ENCODE results near the gene CASP8AP2.
A peak's percentile ranks its signal among the peaks of the same experiment; 100 is the strongest.
"Not testable (repeated sequence)": the region's sequence is repeated elsewhere in the genome, so short reads cannot be mapped to it uniquely, and the experiment has no call there.

The CASP8AP2 gene

DNA sequence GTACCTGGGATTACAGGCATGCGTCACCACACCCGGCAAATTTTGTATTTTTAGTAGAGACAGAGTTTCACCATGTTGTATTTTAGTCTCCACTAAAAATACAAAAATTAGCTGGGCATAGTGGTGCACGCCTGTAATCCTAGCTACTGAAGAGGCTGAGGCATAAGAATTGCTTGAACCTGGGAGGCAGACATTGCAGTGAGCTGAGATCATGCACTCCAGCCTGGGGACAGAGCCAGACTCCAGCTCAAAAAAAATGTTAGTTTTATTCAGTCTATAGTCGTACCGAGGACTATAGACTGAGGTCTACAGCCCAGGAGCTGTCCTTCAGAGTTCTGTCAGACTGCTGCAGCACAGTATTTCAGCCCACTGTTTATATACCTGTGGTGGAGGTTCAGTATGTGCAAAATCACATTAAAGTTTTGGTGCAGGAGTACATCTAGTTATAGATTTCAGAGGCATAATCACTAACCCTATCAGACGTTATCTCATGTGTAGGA is 3.6 kb upstream of the CASP8AP2 start:
- Histone ChIP-seq H3K36me3 (ENCODE audit: insufficient read depth, low read length) (no peaks in the 10 kb centered on the region), H3K4me1 (ENCODE audit: insufficient read depth, low read length) (peaks cover 14% of the 10 kb centered on the region), H3K9me3 (ENCODE audit: low read length) (no peaks in the 10 kb centered on the region), H3K4me3 (ENCODE audit: low read depth in 1 of 2, low read length in 2 of 2) (no peak overlapping the region), H3K27ac (ENCODE audit: low read depth, low read length) (no peak overlapping the region), H3K27me3 (ENCODE audit: control insufficient read depth in 1 of 2, insufficient read depth in 2 of 2, low read length in 2 of 2) (no peaks in the 10 kb centered on the region), H3K9ac (ENCODE audit: low read length) (no peak overlapping the region)

DNA sequence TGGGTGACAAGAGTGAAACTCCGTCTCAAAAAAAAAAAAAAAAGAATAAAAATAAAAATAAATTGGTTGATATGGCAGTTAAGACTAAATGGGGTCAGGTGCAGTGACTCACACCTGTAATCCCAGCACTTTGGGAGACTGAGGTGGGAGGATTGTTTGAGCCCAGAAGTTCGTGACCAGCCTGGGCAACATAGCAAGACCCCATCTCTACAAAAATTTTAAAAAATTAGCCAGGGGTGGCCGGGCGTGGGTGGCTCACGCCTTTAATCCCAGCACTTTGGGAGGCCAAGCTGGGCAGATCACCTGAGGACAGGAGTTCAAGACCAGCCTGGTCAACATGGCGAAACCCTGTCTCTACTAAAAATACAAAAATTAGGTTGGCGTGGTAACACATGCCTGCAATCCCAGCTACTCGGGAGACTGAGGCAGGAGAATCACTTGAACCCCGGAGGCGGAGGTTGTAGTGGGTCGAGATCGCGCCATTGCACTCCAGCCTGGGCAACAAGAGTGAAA is 1.1 kb upstream of the CASP8AP2 start:
- H3K4me3 ChIP-seq (ENCODE audit: low read depth in 1 of 2, low read length in 2 of 2) = peak overlapping the region; percentile 45 to 97
- H3K27ac ChIP-seq (ENCODE audit: low read depth, low read length) = peak overlapping the region; percentile 78
- H3K9ac ChIP-seq (ENCODE audit: low read length) = peak overlapping the region; percentile 84
- H3K36me3 ChIP-seq (ENCODE audit: insufficient read depth, low read length); H3K27me3 ChIP-seq (ENCODE audit: control insufficient read depth in 1 of 2, insufficient read depth in 2 of 2, low read length in 2 of 2); H3K9me3 ChIP-seq (ENCODE audit: low read length): not testable (repeated sequence)
- peaks cover 14% of the 10 kb centered on the region for H3K4me1 ChIP-seq (ENCODE audit: insufficient read depth, low read length)

DNA sequence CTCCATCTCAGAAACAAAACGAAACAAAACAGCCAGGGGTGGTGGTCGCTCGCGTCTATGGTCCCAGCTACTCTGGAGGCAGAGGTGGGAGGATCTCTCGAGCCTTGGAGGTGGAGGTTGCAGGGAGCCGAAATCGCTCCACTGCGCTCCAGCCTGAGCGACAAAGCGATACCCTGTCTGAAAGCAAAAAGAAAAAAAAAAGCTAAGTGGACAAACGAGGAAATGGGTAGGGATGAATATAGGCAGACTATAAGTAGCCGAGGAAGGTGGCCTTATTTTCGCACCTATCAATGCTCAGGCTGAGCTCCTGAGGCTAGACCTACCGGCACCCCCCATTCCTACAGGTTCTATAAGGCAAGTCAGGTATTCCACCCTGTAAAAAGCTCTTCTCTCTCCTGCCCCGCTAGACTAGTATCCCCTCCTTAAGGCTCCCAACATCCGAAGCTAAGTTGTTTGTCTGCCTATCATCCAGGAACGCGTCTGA is 650 bp upstream of the CASP8AP2 start:
- H3K9ac ChIP-seq (ENCODE audit: low read length) = peak overlapping the region; percentile 84
- H3K27me3 ChIP-seq (ENCODE audit: control insufficient read depth in 1 of 2, insufficient read depth in 2 of 2, low read length in 2 of 2) = no peaks in the 10 kb centered on the region
- no peaks in the 10 kb centered on the region for H3K36me3 ChIP-seq (ENCODE audit: insufficient read depth, low read length)
- peak overlapping the region; percentile 78 for H3K27ac ChIP-seq (ENCODE audit: low read depth, low read length)
- no peaks in the 10 kb centered on the region for H3K9me3 ChIP-seq (ENCODE audit: low read length)
- H3K4me1 ChIP-seq (ENCODE audit: insufficient read depth, low read length) = peaks cover 14% of the 10 kb centered on the region
- H3K4me3 ChIP-seq (ENCODE audit: low read depth in 1 of 2, low read length in 2 of 2) = peak overlapping the region; percentile 45 to 97

DNA sequence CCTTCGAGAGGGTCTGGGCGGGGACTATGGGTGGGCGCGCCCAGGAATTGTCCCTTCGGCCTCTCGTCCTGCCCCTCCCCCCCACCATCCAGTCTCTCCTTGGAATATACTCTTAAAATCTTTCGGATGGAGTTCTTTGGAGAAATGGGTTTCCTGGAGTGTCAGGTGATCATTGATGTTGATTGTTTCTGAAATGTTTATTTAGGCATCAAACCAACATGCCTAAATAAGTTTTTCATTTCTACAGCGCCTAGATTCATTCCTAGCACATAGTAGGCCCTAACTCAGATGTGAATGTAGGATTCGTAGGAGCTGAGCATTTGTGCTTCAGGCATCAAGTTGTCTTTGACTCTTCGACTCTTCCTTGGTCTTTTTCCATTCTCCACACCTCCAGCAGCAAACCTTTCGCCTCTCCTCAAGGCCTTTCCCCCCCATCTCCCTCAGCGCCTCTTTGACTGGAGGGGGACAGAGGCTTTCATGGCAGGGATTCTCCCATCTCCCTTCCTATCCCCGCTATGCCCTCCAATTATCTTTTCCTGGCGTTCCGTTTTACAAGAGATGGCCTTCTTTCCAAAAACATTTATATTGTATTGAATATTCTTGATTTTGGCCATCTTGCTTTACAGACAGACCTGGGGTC is 610 bp downstream of the CASP8AP2 start:
- H3K9me3 ChIP-seq (ENCODE audit: low read length) = no peaks in the 10 kb centered on the region
- H3K27me3 ChIP-seq (ENCODE audit: control insufficient read depth in 1 of 2, insufficient read depth in 2 of 2, low read length in 2 of 2) = no peaks in the 10 kb centered on the region
- H3K4me1 ChIP-seq (ENCODE audit: insufficient read depth, low read length) = peaks cover 14% of the 10 kb centered on the region
- no peaks in the 10 kb centered on the region for H3K36me3 ChIP-seq (ENCODE audit: insufficient read depth, low read length)
- H3K27ac ChIP-seq (ENCODE audit: low read depth, low read length) = peak overlapping the region; percentile 81
- peak overlapping the region; percentile 42 for H3K9ac ChIP-seq (ENCODE audit: low read length)
- H3K4me3 ChIP-seq (ENCODE audit: low read depth in 1 of 2, low read length in 2 of 2) = peak overlapping the region; percentile 73 to 97

DNA sequence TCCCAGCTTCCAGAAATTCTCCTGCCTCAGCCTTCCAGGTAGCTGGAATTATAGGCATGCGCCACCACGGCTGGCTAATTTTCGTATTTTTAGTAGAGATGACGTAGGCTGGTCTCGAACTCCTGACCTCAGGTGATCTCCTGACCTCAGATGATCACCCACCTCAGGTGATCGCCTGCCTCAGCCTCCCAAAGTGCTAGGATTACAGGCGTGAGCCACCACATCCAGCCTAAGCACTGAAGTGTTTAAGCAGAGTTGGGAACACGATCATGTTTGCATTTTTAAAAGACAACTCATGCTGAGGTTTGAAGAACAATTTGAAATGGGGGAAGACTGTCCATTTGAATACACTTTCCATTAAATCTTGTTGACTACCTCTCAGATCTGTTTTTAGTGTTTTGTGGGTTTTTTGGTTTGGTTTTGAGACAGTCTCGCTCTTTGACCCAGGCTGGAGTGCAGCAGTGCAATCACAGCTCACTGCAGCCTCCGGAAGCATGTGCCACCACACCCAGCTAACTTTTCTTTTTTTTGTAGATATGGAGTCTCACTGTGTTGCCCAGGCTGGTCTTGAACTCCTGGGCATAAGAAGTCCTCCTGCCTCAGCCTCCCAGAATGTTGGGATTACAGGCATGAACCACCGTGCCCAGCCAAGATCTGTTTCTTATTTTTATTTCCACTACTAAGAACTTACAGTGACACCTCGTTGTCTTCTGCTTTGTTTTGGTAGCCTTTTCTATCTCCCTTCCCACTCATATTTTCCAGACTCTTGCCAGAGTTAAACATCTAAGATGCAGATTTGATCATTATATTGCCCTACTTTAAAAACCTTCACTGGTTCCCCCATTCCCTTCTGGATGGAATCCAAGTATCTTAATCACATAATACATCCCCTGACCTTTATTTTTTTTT is 5.5 kb downstream of the CASP8AP2 start:
- H3K27me3 ChIP-seq (ENCODE audit: control insufficient read depth in 1 of 2, insufficient read depth in 2 of 2, low read length in 2 of 2) = no peaks in the 10 kb centered on the region
- no peak overlapping the region for H3K9ac ChIP-seq (ENCODE audit: low read length)
- H3K4me1 ChIP-seq (ENCODE audit: insufficient read depth, low read length) = peaks cover 9% of the 10 kb centered on the region
- H3K27ac ChIP-seq (ENCODE audit: low read depth, low read length) = no peak overlapping the region
- H3K36me3 ChIP-seq (ENCODE audit: insufficient read depth, low read length) = no peaks in the 10 kb centered on the region
- no peaks in the 10 kb centered on the region for H3K9me3 ChIP-seq (ENCODE audit: low read length)
- no peak overlapping the region for H3K4me3 ChIP-seq (ENCODE audit: low read depth in 1 of 2, low read length in 2 of 2)

DNA sequence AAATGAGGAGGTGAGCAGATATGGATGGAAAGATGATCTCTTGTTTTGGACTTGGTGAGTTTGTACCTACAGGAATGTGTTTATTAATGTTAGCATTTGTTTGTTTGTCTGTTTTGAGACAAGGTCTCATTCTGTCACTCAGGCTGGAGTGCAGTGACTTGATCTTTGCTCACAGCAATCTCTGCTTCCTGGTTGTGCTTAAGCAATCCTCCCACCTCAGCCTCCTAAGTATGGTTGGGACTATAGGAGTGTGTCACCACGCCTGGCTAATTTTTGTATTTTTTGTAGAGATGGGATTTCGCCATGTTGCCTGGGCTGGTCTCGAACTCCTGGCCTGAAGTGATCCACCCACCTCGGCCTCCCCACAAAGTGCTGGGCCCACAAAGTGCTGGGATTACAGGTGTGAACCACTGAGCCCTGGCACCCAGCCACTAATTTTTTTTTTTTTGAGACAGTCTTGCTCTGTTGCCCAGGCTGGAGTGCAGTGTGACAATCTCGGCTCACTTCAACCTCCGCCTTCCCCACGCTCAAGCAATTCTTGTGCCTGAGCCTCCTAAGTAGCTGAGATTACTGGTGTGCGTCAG is 7.1 kb downstream of the CASP8AP2 start:
- Histone ChIP-seq H3K36me3 (ENCODE audit: insufficient read depth, low read length) (no peaks in the 10 kb centered on the region), H3K9ac (ENCODE audit: low read length) (no peak overlapping the region), H3K9me3 (ENCODE audit: low read length) (no peaks in the 10 kb centered on the region), H3K27ac (ENCODE audit: low read depth, low read length) (no peak overlapping the region), H3K4me3 (ENCODE audit: low read depth in 1 of 2, low read length in 2 of 2) (no peak overlapping the region), H3K27me3 (ENCODE audit: control insufficient read depth in 1 of 2, insufficient read depth in 2 of 2, low read length in 2 of 2) (no peaks in the 10 kb centered on the region), H3K4me1 (ENCODE audit: insufficient read depth, low read length) (no peaks in the 10 kb centered on the region)

DNA sequence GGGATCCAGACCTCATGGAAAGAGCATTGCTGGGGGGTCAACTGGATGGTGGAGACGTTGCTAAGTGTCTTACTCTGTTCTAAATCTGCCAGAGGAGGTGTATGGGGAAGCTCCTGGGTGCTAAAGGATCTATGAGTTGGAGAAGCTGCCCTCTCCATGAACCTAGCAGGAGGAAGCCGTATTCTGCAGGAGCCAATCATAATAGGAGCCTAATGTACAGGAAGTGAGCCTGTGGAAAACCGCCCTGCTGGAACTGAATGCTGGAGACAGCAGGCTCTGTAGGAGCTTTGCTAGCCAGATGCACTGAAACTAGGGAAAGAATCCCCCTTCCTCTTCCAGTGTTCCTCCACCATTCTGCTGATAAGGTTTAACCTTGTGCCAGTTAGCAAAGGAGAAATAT is 10.9 kb downstream of the CASP8AP2 start:
- Histone ChIP-seq H3K27ac (ENCODE audit: low read depth, low read length) (no peak overlapping the region), H3K4me3 (ENCODE audit: low read depth in 1 of 2, low read length in 2 of 2) (no peak overlapping the region), H3K4me1 (ENCODE audit: insufficient read depth, low read length) (peaks cover 7% of the 10 kb centered on the region), H3K36me3 (ENCODE audit: insufficient read depth, low read length) (no peaks in the 10 kb centered on the region), H3K27me3 (ENCODE audit: control insufficient read depth in 1 of 2, insufficient read depth in 2 of 2, low read length in 2 of 2) (no peaks in the 10 kb centered on the region), H3K9ac (ENCODE audit: low read length) (no peak overlapping the region), H3K9me3 (ENCODE audit: low read length) (no peaks in the 10 kb centered on the region)

DNA sequence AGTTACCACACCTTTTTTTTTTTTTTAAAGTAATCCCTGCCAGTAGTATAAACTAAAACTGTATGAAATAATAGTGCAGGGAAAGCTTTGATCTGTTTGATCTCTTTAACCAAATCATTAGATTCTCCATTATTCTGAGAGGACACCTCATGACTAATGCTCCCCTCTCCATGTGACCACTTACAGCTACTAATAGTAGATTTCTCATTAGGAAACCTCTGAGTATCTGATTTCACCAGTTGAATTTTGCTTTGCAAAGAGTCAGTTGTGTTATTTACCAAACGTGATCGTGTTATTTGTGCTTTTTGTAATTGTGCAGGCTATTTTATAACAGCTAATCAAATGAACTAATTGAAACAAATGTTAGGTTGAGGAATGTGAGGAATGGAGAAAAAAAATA is 12.5 kb downstream of the CASP8AP2 start:
- no peaks in the 10 kb centered on the region for H3K9me3 ChIP-seq (ENCODE audit: low read length)
- no peaks in the 10 kb centered on the region for H3K27me3 ChIP-seq (ENCODE audit: control insufficient read depth in 1 of 2, insufficient read depth in 2 of 2, low read length in 2 of 2)
- no peak overlapping the region for H3K4me3 ChIP-seq (ENCODE audit: low read depth in 1 of 2, low read length in 2 of 2)
- H3K27ac ChIP-seq (ENCODE audit: low read depth, low read length) = no peak overlapping the region
- peaks cover 7% of the 10 kb centered on the region for H3K4me1 ChIP-seq (ENCODE audit: insufficient read depth, low read length)
- no peak overlapping the region for H3K9ac ChIP-seq (ENCODE audit: low read length)
- H3K36me3 ChIP-seq (ENCODE audit: insufficient read depth, low read length) = no peaks in the 10 kb centered on the region

DNA sequence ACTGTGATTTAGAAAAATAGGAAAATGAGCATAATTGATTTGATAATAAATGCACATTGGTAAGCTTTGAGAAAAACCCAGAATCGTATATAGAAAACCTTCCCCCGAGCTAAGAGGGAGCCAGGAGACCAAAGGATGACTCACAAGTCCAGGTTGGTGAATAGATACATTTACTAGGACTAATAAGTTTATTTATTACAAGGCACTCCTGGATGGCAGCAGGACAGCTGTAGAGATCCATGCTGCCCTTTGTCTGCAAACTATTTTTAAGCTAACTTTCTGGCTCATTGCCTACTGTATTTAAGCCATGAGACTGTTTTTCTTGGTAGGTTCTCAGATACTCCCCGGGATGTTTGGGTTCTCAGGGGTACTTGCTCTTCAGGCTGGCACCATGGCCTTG is 13.4 kb downstream of the CASP8AP2 start:
- no peak overlapping the region for H3K27ac ChIP-seq (ENCODE audit: low read depth, low read length)
- H3K4me3 ChIP-seq (ENCODE audit: low read depth in 1 of 2, low read length in 2 of 2) = no peak overlapping the region
- no peaks in the 10 kb centered on the region for H3K9me3 ChIP-seq (ENCODE audit: low read length)
- H3K36me3 ChIP-seq (ENCODE audit: insufficient read depth, low read length) = no peaks in the 10 kb centered on the region
- H3K9ac ChIP-seq (ENCODE audit: low read length) = no peak overlapping the region
- no peaks in the 10 kb centered on the region for H3K27me3 ChIP-seq (ENCODE audit: control insufficient read depth in 1 of 2, insufficient read depth in 2 of 2, low read length in 2 of 2)
- H3K4me1 ChIP-seq (ENCODE audit: insufficient read depth, low read length) = peaks cover 7% of the 10 kb centered on the region

DNA sequence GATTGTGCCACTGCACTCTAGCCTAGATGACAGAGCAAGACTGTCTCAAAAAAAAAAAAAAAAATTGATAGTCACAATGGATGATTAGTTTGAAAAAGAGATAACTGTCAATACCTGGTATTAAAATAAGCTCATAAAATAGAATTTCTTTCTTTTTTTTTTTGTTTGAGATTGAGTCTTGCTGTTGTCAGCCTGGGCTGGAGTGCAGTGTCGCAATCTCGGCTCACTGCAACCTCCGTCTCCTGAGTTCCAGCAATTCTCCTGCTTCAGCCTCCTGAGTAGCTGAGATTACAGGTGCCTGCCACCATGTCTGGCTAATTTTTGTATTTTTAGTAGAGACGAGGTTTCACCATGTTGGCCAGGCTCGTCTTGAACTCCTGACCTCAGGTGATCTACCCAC is 17.8 kb downstream of the CASP8AP2 start:
- not testable (repeated sequence) for H3K27me3 ChIP-seq (ENCODE audit: control insufficient read depth in 1 of 2, insufficient read depth in 2 of 2, low read length in 2 of 2); H3K9ac ChIP-seq (ENCODE audit: low read length); H3K36me3 ChIP-seq (ENCODE audit: insufficient read depth, low read length); H3K9me3 ChIP-seq (ENCODE audit: low read length); H3K27ac ChIP-seq (ENCODE audit: low read depth, low read length); H3K4me3 ChIP-seq (ENCODE audit: low read depth in 1 of 2, low read length in 2 of 2); H3K4me1 ChIP-seq (ENCODE audit: insufficient read depth, low read length)

DNA sequence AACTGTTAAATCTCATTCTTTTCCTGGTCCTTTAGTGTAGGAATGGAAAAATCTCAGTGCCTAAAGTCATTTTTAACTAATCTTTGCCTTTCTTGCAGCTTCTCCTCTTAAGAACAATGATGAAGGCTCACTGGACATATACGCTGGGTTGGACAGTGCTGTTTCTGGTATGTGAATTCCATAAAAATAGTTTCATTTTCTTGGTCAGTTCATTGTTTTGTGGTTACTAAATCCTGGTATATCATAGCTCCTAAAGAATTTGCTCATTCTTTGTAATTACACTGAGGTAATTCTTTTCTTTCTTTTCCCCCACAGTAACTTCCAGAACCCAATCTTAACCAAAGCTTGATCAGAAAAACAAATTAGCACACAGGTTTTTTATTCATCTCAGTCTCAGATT is 23.4 kb downstream of the CASP8AP2 start:
- Histone ChIP-seq H3K27me3 (ENCODE audit: control insufficient read depth in 1 of 2, insufficient read depth in 2 of 2, low read length in 2 of 2) (no peaks in the 10 kb centered on the region), H3K9ac (ENCODE audit: low read length) (no peak overlapping the region), H3K4me3 (ENCODE audit: low read depth in 1 of 2, low read length in 2 of 2) (no peak overlapping the region), H3K36me3 (ENCODE audit: insufficient read depth, low read length) (peaks cover 27% of the 10 kb centered on the region), H3K9me3 (ENCODE audit: low read length) (no peaks in the 10 kb centered on the region), H3K4me1 (ENCODE audit: insufficient read depth, low read length) (no peaks in the 10 kb centered on the region), H3K27ac (ENCODE audit: low read depth, low read length) (no peak overlapping the region)

Data from muscle layer of colon (tissue), 2 donors.